Stimulated activated CD8-positive, alpha-beta memory T cell treated with anti-CD3 and anti-CD28 coated beads, Interleukin-2, amount 100 ng/mL, for 48 hours (primary cell): Measurements from ENCODE around the gene USP9X.
A peak's percentile ranks its signal among the peaks of the same experiment; 100 is the strongest.
"Not testable (repeated sequence)": the region's sequence is repeated elsewhere in the genome, so short reads cannot be mapped to it uniquely, and the experiment has no call there.

Experiments
- DNase-seq, 2 donors: peaks; one replicate each; pipeline ENCODE4 v3.0.0-alpha.2; 2020; ENCODE audit warnings: low read depth in 2 of 2

The USP9X gene

DNA sequence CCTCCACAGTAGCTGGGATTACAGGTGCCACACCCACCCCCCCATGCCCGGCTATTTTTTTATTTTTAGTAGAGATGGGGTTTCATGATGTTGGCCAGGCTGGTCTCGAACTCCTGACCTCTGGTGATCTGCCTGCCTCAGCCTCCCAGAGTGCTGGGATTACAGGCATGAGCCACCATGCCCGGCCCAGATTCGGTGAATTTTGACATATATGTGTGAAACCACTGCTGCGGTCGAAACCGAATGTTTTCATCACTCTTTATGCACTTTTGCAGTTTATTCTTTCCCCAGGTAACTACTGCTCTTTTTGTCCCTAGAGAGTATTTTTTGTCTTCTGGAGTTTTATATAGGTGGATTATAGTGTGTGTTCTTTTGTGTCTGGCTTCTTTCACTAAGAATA, 101.7 kb downstream of the USP9X start:
- DNase-seq, result not testable (repeated sequence)

- DNase-seq, result no peak
These were observed 103.9 kb downstream of the USP9X start for GRCh38 chrX:41189156-41189555.

DNA sequence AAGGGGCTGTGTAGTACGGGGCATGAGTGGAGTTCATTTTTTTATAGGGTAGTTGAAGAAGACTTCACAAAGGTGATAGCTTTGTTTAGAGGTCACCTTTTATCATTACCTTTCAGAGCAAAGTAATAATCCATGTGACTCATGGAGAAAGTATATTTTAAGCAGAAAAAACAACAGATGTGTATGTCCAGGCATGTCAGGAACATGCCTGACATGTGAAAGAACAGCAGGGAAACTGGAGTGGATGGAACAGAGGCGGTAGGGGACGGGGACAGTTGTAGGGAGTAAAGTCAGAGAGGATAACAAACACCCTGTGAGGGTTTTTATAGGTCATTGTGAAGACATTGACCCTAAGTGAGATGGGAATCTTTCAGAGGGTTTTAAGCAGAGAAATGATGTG, 107.6 kb downstream of the USP9X start:
- DNase-seq, result no peak

DNA sequence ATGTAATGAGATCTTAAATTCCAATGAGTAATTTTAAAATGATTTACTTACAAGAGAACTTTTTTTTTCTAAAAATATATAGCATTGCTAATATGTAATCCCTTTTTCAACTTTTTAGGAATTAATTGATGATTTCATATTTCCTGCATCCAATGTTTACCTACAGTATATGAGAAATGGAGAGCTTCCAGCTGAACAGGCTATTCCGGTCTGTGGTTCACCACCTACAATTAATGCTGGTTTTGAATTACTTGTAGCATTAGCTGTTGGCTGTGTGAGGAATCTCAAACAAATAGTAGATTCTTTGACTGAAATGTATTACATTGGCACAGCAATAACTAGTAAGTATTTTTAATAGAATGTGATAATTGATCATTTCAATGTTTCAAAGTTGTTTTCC, 113.2 kb downstream of the USP9X start:
- DNase-seq, result no peak

GRCh38 chrX:41200785-41201184, 115.5 kb downstream of the USP9X start:
- no peak for DNase-seq

DNA sequence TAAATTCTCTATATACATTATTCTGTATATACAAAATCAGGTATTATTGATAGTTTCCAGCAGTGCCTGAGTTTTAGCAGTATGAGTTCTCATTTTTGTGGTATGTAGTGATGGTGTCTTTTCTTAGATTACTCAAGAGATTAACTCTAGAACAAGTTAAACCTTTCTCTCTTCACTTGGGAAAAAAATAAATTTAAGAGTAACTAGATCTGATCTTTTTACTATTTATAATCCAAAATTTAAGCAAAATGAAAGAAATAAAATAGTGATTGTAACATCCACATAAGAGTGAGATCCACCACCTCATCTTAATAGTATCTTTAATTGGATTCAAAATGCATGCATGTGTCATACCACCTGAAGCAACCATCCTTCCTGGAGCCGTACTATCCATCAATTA, 124.6 kb downstream of the USP9X start:
- DNase-seq, result no peak

- no peak for DNase-seq
These were observed 139.4 kb downstream of the USP9X start for GRCh38 chrX:41224605-41225004.

GRCh38 chrX:41233988-41234387, 148.7 kb downstream of the USP9X start:
- DNase-seq, result no peak

- not testable (repeated sequence) for DNase-seq
These were observed 149.2 kb downstream of the USP9X start for GRCh38 chrX:41234471-41234870.

DNA sequence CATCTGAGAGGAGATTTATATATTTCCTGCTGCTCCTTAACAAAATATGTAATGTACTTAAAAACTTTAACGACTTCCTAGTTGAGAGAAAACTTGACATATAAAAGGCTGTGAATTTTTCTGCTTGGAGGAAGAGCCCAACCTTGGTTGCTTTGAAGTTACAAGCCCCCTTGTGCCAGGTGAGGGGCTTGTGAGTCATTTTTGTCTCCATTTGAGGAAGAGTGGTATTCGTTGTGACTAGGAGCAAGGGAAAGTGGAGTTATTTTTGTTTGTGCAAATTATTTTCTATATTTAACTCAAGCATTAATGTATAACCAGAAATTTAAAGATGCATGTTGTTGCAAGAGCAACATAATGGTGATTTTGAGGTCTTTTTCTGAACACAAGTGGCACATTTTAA, 149.7 kb downstream of the USP9X start:
- DNase-seq, result no peak

- DNase-seq, result no peak
These were observed 151.4 kb downstream of the USP9X start for GRCh38 chrX:41236629-41237028.

DNA sequence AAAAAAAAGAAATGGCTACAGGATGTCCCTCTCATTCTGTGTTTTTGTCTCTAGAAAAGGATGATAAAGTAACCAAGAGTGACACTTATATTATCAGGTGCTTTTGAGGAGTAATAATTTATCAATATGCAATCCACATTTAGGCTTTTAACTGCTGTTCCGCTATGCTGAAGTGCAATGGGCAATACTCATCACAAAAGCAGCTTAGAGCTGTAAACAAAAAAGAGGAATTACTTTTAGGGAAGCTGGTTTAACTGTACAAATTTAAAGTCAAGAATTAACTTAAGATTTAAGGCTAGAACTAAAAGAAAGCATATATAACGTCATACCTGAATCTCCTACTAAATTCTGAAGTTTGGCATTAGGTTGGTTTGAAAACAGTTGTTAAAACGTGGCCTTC, 155.3 kb downstream of the USP9X start:
- no peak for DNase-seq

- DNase-seq, result no peak
These were observed 156.7 kb downstream of the USP9X start for GRCh38 chrX:41241962-41242361.

DNA sequence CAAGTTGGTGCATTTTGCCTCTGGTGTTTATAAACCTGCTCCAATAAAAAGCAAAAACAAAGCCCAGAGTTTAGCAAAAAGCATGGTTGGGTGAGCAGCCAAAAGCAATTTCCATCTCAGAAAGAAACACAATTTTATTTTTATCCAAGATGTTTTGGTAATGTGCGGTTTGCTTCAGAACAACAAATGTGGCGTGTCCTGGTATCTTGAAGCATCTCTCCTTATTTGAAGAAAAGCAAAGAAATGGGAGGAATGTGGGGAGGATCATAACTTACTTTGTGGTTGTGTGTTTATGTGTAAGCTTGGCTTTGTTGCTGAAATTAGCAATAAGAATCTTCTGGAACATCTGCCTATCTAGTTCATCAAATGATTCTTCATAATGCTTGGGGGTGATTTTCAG, 160.4 kb downstream of the USP9X start:
- DNase-seq, result no peak

DNA sequence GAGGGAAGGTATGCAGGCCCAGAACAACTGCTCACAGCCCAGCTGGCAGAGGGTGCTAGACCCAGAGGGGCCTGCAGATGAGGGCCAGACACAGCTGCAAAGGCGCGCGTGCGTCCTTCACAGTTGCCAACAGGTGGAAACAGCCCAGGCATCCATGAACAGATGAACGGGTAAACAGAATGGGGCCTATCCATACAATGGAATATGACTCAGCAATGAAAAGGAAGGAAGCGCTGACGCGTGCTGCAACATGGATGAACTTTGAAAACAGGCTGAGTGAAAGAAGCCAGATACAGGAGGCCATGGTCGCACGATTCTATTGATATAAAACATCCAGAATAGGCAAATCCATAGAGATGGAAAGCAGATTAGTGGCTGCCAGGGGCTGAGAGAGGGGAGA, 165.6 kb downstream of the USP9X start:
- no peak for DNase-seq

DNA sequence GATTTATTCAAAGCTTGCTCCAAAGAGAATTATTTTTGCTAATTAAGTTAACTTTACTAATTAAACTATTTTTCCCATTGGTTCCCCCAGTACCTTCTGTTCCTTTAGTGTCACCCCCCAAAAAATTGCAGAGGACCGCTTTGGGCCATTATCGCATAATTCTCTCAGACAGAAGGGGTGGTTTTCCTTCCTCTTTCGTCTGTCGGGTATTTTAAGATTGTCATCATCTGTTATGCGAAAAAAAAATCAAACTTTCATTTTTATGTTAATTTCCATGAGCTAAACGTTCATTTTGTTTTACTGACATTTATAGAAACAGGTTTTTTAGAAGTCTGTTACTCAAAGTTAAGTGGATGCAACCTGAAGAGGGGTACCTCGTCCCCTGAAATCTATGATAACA, 172.6 kb downstream of the USP9X start:
- no peak for DNase-seq

- DNase-seq, result no peak
These were observed 173.0 kb downstream of the USP9X start for GRCh38 chrX:41258226-41258625.

DNA sequence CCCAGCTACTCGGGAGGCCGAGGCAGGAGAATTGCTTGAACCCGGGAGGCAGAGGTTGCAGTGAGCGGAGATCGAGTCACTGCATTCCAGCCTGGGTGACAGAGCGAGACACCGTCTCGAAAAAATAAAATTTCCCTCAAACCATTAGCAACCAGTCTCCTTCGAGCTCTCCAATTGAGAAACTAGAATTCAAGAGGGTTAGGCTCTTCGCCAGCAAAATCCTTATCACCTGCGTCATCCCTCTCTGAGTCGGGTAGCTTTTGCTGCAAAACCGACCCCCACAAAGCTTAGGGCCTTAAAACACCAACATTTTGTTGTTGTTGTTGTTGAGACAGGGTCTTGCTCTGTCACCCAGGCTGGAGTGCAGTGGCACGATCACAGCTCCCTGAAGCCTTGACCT, 173.6 kb downstream of the USP9X start:
- no peak for DNase-seq

GRCh38 chrX:41259516-41259915, 174.3 kb downstream of the USP9X start:
- no peak for DNase-seq

GRCh38 chrX:41265615-41266014, 180.4 kb downstream of the USP9X start:
- DNase-seq, result peak in 1 of 2 donors; percentile 37

- no peak for DNase-seq
These were observed 188.4 kb downstream of the USP9X start for GRCh38 chrX:41273638-41274037.

DNA sequence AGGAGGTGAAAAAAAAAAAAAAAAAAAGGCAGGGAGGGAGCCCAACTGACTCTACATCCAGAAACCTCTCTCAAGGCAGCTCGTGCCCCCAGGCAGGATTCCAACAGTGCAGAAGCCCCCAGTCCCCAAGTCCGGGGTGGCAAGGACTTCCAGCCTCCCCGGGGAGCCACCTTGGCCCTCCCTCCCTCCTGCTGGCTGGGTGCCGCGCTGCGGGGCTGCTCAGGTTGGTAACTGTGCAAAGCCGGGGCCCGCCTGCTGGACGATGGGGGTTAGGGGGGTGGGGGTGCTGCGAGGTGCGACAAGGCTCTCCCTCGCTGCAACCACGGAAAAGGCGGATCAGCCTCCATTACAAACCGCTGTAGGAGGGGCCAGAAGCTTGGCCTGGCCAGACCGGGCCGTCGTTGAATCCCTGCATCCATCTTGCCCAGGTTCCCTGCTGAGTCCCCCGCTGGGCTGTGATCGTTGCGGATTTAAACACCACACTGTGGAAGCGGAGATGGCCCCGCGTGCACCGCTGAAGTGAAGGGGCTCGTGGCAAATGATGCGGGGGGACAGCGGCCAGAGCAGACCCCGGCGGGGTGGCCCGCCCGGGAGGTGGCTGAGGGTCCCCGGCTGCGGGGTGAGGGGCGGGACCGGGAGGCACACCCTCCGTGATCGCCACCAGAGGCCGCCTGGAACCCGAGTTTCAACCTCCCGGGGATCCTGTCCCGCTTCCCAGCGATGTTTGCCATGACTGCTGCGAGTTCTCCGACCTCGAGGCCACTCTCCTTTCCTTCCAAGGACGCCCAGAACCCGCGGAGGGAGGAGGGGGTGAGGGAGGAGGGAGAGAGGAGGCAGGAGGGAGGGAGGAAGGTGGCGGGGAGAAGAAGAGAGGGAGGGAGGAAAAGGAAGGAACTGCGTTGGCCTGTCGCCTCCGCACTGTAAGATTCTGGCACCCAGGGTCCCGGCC, 190.7 kb downstream of the USP9X start:
- peak; percentile 23 to 48 for DNase-seq

GRCh38 chrX:41276661-41277506, 191.6 kb downstream of the USP9X start:
- no peak for DNase-seq
